DMS79 treated with DMSO at 0.1 percent for 48 hours (cell line): ENCODE measurements around the gene ZNF326.
"Not testable (repeated sequence)": the region's sequence is repeated elsewhere in the genome, so short reads cannot be mapped to it uniquely, and the experiment has no call there.

Source experiments
- DNase-seq: peaks from one replicate; lab custom pipeline; 2025; lab: John Stamatoyannopoulos, UW

ZNF326 gene

GRCh38 chr1:89996450-89997110 lies 1.7 kb downstream of the ZNF326 start:
- DNase-seq: no peak

GRCh38 chr1:89997152-89997551 lies 2.2 kb downstream of the ZNF326 start:
- DNase-seq: not testable (repeated sequence)

- DNase-seq: no peak
Measured at GRCh38 chr1:89998306-89998705, 3.4 kb downstream of the ZNF326 start.

GRCh38 chr1:89999208-89999607 lies 4.3 kb downstream of the ZNF326 start:
- DNase-seq: no peak

GRCh38 chr1:89999628-90000027 lies 4.7 kb downstream of the ZNF326 start:
- no peak for DNase-seq

- DNase-seq: no peak
Measured at GRCh38 chr1:90000934-90001676, 6.2 kb downstream of the ZNF326 start.

- DNase-seq: no peak
Measured at GRCh38 chr1:90007979-90008404, 13.1 kb downstream of the ZNF326 start.

- DNase-seq: no peak
Measured at GRCh38 chr1:90012300-90012699, 17.4 kb downstream of the ZNF326 start.

- no peak for DNase-seq
Measured at GRCh38 chr1:90023691-90024090, 28.8 kb downstream of the ZNF326 start.

GRCh38 chr1:90027281-90027680 lies 32.4 kb downstream of the ZNF326 start:
- no peak for DNase-seq

- no peak for DNase-seq
Measured at GRCh38 chr1:90039652-90040051, 44.7 kb downstream of the ZNF326 start.

GRCh38 chr1:90043586-90043985 lies 48.7 kb downstream of the ZNF326 start:
- DNase-seq: no peak

GRCh38 chr1:90044346-90044745 lies 49.4 kb downstream of the ZNF326 start:
- DNase-seq: no peak

GRCh38 chr1:90045853-90046563 lies 51.1 kb downstream of the ZNF326 start:
- DNase-seq: no peak

GRCh38 chr1:90046635-90047034 lies 51.7 kb downstream of the ZNF326 start:
- DNase-seq: no peak

GRCh38 chr1:90048043-90048442 lies 53.1 kb downstream of the ZNF326 start:
- DNase-seq: no peak

- DNase-seq: not testable (repeated sequence)
Measured at GRCh38 chr1:90062700-90063643, 68.1 kb downstream of the ZNF326 start.

GRCh38 chr1:90064109-90064508 lies 69.2 kb downstream of the ZNF326 start:
- not testable (repeated sequence) for DNase-seq

GRCh38 chr1:90067194-90067931 lies 72.5 kb downstream of the ZNF326 start:
- no peak for DNase-seq

- no peak for DNase-seq
Measured at GRCh38 chr1:90068611-90069280, 73.8 kb downstream of the ZNF326 start.

- no peak for DNase-seq
Measured at GRCh38 chr1:90074137-90074536, 79.2 kb downstream of the ZNF326 start.
